Nephron (organoid): ENCODE data around the gene MAML2.

Experiments used
- H3K27ac Mint-ChIP-seq, 3 experiments: 2 replicates each; pipeline ENCODE4 v1.8.0; 2020; ENCODE audit warnings: mixed read lengths in 3 of 3, mild to moderate bottlenecking in 2 of 3, moderate library complexity in 1 of 3
- H3K27me3 Mint-ChIP-seq: 2 replicates; pipeline ENCODE4 v1.8.0; 2021; ENCODE audit warnings: low read depth, mild to moderate bottlenecking, moderate library complexity, mixed read lengths
- H3K36me3 Mint-ChIP-seq: 2 replicates; pipeline ENCODE4 v1.8.0; 2020; ENCODE audit warnings: low read depth, mixed read lengths
- H3K4me1 Mint-ChIP-seq: 2 replicates; pipeline ENCODE4 v1.8.0; 2020; ENCODE audit warnings: mixed read lengths
- H3K4me3 Mint-ChIP-seq, 3 experiments: 2 replicates each; pipeline ENCODE4 v1.8.0; 2020; ENCODE audit warnings: mild to moderate bottlenecking in 3 of 3, mixed read lengths in 3 of 3, moderate library complexity in 2 of 3
- H3K9me3 Mint-ChIP-seq: 2 replicates; pipeline ENCODE4 v1.8.0; 2020; ENCODE audit warnings: mixed read lengths
- TF ChIP-seq, protein P1 (sequence below), 3 experiments: fragments of 200-600 bp; sonication (generic); IDR thresholded peaks; one replicate each; pipeline ENCODE4 v1.5.0; 2021; ENCODE audit warnings: antibody characterized with exemption in 3 of 3; ENCODE audit not compliant: unreplicated experiment in 3 of 3

MAML2 gene

DNA sequence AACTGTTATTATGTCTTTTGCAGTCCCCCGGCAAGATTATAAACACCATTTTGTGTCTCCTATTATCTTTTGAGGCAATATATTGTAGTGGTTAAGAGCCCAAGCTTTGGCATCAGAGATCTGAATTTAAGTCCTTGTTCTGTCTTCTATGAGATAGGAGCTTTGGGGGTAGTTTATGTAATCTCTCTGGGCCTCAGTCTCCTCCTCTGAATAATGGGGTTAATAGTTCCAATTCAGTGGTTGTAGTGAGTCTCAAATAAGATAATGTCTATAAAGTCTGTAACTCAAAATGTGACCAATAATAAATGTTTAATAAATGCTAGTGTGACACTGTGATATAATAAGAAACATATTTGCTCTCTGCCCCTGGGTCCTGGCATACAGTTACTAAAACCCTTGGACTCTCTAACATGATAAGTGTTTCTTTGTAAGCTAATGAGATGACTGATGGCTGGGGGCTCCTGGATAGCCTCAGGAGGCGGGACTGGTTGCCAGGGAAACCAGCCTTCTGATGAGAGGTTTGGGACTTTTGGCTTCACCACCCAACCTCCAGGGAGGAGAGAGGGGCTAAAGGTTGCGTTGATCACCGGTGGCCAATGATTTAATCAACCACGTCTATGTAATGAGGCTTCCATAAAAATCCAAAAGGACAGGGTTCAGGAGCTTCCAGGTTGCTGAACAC is 235.7 kb downstream of the MAML2 start:
- TF ChIP-seq, protein P1, sequence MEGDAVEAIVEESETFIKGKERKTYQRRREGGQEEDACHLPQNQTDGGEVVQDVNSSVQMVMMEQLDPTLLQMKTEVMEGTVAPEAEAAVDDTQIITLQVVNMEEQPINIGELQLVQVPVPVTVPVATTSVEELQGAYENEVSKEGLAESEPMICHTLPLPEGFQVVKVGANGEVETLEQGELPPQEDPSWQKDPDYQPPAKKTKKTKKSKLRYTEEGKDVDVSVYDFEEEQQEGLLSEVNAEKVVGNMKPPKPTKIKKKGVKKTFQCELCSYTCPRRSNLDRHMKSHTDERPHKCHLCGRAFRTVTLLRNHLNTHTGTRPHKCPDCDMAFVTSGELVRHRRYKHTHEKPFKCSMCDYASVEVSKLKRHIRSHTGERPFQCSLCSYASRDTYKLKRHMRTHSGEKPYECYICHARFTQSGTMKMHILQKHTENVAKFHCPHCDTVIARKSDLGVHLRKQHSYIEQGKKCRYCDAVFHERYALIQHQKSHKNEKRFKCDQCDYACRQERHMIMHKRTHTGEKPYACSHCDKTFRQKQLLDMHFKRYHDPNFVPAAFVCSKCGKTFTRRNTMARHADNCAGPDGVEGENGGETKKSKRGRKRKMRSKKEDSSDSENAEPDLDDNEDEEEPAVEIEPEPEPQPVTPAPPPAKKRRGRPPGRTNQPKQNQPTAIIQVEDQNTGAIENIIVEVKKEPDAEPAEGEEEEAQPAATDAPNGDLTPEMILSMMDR (IDR thresholded peaks at IDR 0.05; ENCODE audit: unreplicated experiment in 3 of 3) = no peak
- no peaks in the 10 kb centered on the region for H3K9me3 Mint-ChIP-seq
- H3K27me3 Mint-ChIP-seq = no peaks in the 10 kb centered on the region
- H3K36me3 Mint-ChIP-seq = no peaks in the 10 kb centered on the region
- H3K4me1 Mint-ChIP-seq = peaks cover 21% of the 10 kb centered on the region
- H3K4me3 Mint-ChIP-seq = no peak overlapping the region
- peak overlapping the region; percentile 4 to 29 (median 13) for H3K27ac Mint-ChIP-seq

GRCh38 chr11:96106645-96107044 is 236.3 kb downstream of the MAML2 start:
- H3K4me3 Mint-ChIP-seq = no peak overlapping the region
- peak overlapping the region; percentile 4 to 29 (median 13) for H3K27ac Mint-ChIP-seq
- no peaks in the 10 kb centered on the region for H3K36me3 Mint-ChIP-seq
- H3K9me3 Mint-ChIP-seq = no peaks in the 10 kb centered on the region
- H3K27me3 Mint-ChIP-seq = no peaks in the 10 kb centered on the region
- TF ChIP-seq, protein P1 (IDR thresholded peaks at IDR 0.05; ENCODE audit: unreplicated experiment in 3 of 3) = no peak
- peaks cover 21% of the 10 kb centered on the region for H3K4me1 Mint-ChIP-seq

DNA sequence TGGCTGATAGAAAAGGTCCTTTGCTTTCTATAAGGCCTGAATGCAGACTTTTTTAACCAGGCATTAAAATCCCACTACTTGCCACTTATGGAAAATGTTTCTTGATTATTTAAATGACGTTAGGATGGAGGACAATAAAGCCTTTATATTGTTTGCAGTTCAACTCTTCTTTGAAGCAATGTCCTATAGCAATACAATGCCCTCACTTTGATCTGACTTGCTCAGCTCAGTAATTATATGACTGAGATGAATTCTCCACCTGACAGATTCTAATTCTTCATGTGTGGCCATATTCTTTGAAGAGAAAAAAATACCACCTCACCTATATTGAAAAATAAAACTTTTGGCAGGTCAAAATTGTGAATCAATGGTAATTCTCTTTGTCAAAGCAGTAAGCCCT is 237.1 kb downstream of the MAML2 start:
- no peak overlapping the region for H3K27ac Mint-ChIP-seq
- H3K9me3 Mint-ChIP-seq = no peaks in the 10 kb centered on the region
- H3K4me1 Mint-ChIP-seq = peaks cover 21% of the 10 kb centered on the region

GRCh38 chr11:96105197-96105895 is 237.6 kb downstream of the MAML2 start:
- TF ChIP-seq, protein P1 (IDR thresholded peaks at IDR 0.05; ENCODE audit: unreplicated experiment in 3 of 3) = no peak
- no peaks in the 10 kb centered on the region for H3K9me3 Mint-ChIP-seq
- no peaks in the 10 kb centered on the region for H3K27me3 Mint-ChIP-seq
- H3K4me3 Mint-ChIP-seq = no peak overlapping the region
- no peak overlapping the region for H3K27ac Mint-ChIP-seq
- H3K36me3 Mint-ChIP-seq = peaks cover 4% of the 10 kb centered on the region
- H3K4me1 Mint-ChIP-seq = peaks cover 19% of the 10 kb centered on the region

More for the DNA sequence above, 237.1 kb downstream of the MAML2 start:
- Mint-ChIP-seq H3K4me3 (no peak overlapping the region), H3K36me3 (peaks cover 3% of the 10 kb centered on the region), H3K27me3 (no peaks in the 10 kb centered on the region)
- TF ChIP-seq, protein P1 (IDR thresholded peaks at IDR 0.05; ENCODE audit: unreplicated experiment in 3 of 3) = no peak

- H3K36me3 Mint-ChIP-seq = peaks cover 4% of the 10 kb centered on the region
- peaks cover 17% of the 10 kb centered on the region for H3K4me1 Mint-ChIP-seq
- no peaks in the 10 kb centered on the region for H3K9me3 Mint-ChIP-seq
- no peak overlapping the region for H3K4me3 Mint-ChIP-seq
- H3K27me3 Mint-ChIP-seq = no peaks in the 10 kb centered on the region
- TF ChIP-seq, protein P1 (IDR thresholded peaks at IDR 0.05; ENCODE audit: unreplicated experiment in 3 of 3) = no peak
- H3K27ac Mint-ChIP-seq = peak overlapping the region in 1 of 3 experiments; percentile 1
Observed at GRCh38 chr11:96104496-96104895, 238.5 kb downstream of the MAML2 start.
